Right atrium auricular region (tissue), 2 donors: Measurements from ENCODE around the gene SYNC. TPM values are rescaled to one million over a fixed set of nuclear protein-coding genes. Genes with fewer than 3 reads are reported as not detected.
"Not testable (repeated sequence)": the region's sequence is repeated elsewhere in the genome, so short reads cannot be mapped to it uniquely, and the experiment has no call there.

ENCODE experiments used
- DNase-seq: peaks from one replicate; pipeline ENCODE4 v3.0.0-alpha.2; 2019; ENCODE audit warnings: low spot score
- H3K27ac ChIP-seq, 2 donors: fragments of 200-600 bp; sonication (generic); 1 replicate in 1 of 2; 2 replicates in 1 of 2; pipeline ENCODE4 v1.5.1; 2016 to 2019
- H3K27me3 ChIP-seq, 2 donors: fragments of 200-600 bp; sonication (generic); one replicate each; pipeline versions ENCODE4 v1.5.1 to v1.6.0; 2017 to 2019
- H3K36me3 ChIP-seq: fragments of 200-600 bp; sonication (generic); one replicate; pipeline ENCODE4 v1.5.1; 2016
- H3K4me1 ChIP-seq, 2 donors: fragments of 200-600 bp; sonication (generic); one replicate each; pipeline versions ENCODE4 v1.5.1 to v1.6.0; 2017 to 2019
- H3K4me3 ChIP-seq, 2 donors: fragments of 200-600 bp; sonication (generic); 1 replicate in 1 of 2; 2 replicates in 1 of 2; pipeline ENCODE4 v1.5.1; 2017 to 2019; ENCODE audit warnings: mild to moderate bottlenecking in 1 of 2, moderate library complexity in 1 of 2
- H3K9me3 ChIP-seq, 2 donors: fragments of 200-600 bp; sonication (generic); one replicate each; pipeline ENCODE4 v1.5.1; 2019
- total RNA-seq, 2 donors: library from RNA; depleted of rRNA; stranded (reverse); fragments of >200 nt; gene quantifications; one replicate each; pipeline ENCODE4 v1.1.0, GENCODE V29; 2016
- TF ChIP-seq, protein P1 (sequence below), 2 donors: fragments of 200-600 bp; sonication (generic); IDR thresholded peaks; one replicate each; pipeline ENCODE4 v1.5.1; 2019; ENCODE audit warnings: antibody characterized with exemption in 2 of 2

The SYNC gene
- total RNA-seq, 2 donors from 2014 or later = 19.0 to 32.8 TPM

DNA sequence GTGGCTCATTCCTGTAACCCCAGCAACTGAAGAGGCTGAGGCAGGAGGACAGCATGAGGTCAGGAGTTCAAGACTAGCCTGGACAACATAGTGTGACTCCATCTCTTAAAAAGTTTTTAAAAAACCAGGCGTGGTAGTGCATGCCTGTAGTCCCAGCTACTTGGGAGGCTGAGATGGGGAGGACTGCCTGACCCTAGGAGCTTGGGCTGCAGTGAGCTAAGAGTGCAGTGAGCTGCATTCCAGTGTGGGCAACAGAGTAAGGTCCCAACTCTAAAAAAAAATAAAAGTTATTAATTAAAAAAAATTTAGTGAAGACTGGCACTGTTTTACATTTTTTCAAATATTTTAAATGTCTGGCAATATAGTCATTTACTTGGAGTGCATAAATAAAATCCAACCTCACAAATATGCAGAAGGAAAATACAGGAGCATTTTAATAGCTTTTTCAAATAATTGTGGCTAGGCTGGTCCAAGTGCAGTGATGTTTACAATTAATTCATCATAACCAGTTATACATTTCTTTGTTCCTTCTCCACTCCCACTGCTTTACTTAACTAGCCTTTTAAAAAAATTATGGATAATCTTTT lies 63.0 kb downstream of the SYNC start:
- Histone ChIP-seq H3K4me3 (no peak overlapping the region), H3K36me3 (no peaks in the 10 kb centered on the region), H3K4me1 (no peaks in the 10 kb centered on the region), H3K27ac (no peak overlapping the region), H3K9me3 (no peaks in the 10 kb centered on the region), H3K27me3 (no peaks in the 10 kb centered on the region)
- no peak for DNase-seq
- TF ChIP-seq, protein P1, sequence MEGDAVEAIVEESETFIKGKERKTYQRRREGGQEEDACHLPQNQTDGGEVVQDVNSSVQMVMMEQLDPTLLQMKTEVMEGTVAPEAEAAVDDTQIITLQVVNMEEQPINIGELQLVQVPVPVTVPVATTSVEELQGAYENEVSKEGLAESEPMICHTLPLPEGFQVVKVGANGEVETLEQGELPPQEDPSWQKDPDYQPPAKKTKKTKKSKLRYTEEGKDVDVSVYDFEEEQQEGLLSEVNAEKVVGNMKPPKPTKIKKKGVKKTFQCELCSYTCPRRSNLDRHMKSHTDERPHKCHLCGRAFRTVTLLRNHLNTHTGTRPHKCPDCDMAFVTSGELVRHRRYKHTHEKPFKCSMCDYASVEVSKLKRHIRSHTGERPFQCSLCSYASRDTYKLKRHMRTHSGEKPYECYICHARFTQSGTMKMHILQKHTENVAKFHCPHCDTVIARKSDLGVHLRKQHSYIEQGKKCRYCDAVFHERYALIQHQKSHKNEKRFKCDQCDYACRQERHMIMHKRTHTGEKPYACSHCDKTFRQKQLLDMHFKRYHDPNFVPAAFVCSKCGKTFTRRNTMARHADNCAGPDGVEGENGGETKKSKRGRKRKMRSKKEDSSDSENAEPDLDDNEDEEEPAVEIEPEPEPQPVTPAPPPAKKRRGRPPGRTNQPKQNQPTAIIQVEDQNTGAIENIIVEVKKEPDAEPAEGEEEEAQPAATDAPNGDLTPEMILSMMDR (IDR thresholded peaks at IDR 0.05) = no peak

DNA sequence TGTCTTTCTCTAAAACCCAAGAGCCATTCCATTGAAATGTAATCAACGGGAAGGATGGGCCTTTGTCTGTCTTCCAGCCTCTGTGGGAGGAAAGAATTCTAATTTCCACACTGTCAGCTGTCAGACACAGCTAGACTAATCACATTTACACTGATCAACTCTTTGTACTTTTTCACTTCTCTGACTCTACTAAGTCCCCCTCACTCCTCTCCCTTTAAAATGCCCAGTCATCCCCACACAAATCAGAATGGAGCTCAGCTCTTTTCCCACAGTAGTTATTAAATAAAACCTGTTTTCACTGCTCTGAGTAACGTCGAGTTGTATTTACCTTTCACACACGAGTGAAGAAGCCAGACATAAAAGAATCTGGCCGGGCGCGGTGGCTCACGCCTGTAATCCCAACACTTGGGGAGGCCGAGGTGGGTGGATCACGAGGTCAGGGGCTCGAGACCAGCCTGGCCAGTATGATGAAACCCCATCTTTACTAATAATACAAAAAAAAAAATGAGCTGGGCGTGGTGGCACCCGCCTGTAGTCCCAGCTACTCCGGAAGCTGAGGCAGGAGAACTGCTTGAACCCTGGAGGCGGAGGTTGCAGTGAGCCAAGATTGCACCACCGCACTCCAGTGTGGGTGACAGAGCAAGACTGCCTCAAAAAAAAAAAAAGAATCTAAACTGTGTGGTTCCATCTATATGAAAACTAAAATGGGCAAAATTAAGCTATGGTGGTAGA lies 65.5 kb downstream of the SYNC start:
- Histone ChIP-seq H3K9me3 (no peaks in the 10 kb centered on the region), H3K4me1 (no peaks in the 10 kb centered on the region), H3K27ac (no peak overlapping the region), H3K36me3 (peaks cover 6% of the 10 kb centered on the region), H3K27me3 (no peaks in the 10 kb centered on the region), H3K4me3 (no peak overlapping the region)
- TF ChIP-seq, protein P1 (IDR thresholded peaks at IDR 0.05) = no peak
- no peak for DNase-seq

- Histone ChIP-seq H3K27ac (no peak overlapping the region), H3K4me3 (no peak overlapping the region), H3K36me3 (peaks cover 6% of the 10 kb centered on the region), H3K9me3 (no peaks in the 10 kb centered on the region), H3K4me1 (no peaks in the 10 kb centered on the region), H3K27me3 (no peaks in the 10 kb centered on the region)
- no peak for DNase-seq
- TF ChIP-seq, protein P1 (IDR thresholded peaks at IDR 0.05) = no peak
Observed at GRCh38 chr1:32635508-32636277, 66.9 kb downstream of the SYNC start.

DNA sequence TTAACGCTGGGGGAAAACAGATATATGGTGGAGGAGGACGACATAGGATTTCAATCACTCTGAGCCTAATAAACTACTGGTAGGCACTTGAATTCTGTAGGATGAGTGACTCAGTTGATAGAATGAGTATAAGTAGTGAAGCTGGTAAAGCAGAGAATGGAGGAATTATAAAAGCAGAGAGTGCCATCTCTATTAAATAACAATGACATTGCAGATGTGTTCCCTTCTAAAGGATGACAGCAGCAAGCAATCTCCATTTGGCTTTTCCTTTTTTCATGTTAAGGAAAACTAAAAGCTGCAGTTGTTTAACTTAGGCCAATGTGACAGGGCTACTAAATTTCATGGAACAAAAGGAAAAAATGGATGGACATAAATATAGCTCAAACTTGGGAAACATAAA lies 69.7 kb downstream of the SYNC start:
- Histone ChIP-seq H3K4me1 (no peaks in the 10 kb centered on the region), H3K4me3 (no peak overlapping the region), H3K27me3 (no peaks in the 10 kb centered on the region), H3K36me3 (peaks cover 23% of the 10 kb centered on the region), H3K27ac (no peak overlapping the region), H3K9me3 (no peaks in the 10 kb centered on the region)
- TF ChIP-seq, protein P1 (IDR thresholded peaks at IDR 0.05) = no peak
- DNase-seq = no peak

GRCh38 chr1:32630173-32630572 lies 72.4 kb downstream of the SYNC start:
- H3K4me3 ChIP-seq, H3K9me3 ChIP-seq, H3K27ac ChIP-seq, H3K27me3 ChIP-seq, DNase-seq, H3K4me1 ChIP-seq: not testable (repeated sequence)
- H3K36me3 ChIP-seq = peaks cover 28% of the 10 kb centered on the region

Other genes with a start within 250 kb of the SYNC start
- under 1 TPM in 1 of 2 donors, not detected in 1; 0.04 TPM for gene ZBTB8B, start 237.7 kb downstream of the SYNC start, total RNA-seq
- 1 to 10 TPM; 3.3 to 4.8 TPM for gene ZBTB8A, start 163.3 kb downstream of the SYNC start, total RNA-seq
- 10 to 100 TPM; 23.9 to 34.4 TPM for gene ZBTB8OS, start 52.2 kb downstream of the SYNC start, total RNA-seq
- 10 to 100 TPM; 62.5 to 65.7 TPM for gene RBBP4, start 51.6 kb downstream of the SYNC start, total RNA-seq
- 10 to 100 TPM; 23.3 to 33.1 TPM for gene YARS1, start 114.6 kb upstream of the SYNC start, total RNA-seq
- gene S100PBP, start 114.9 kb upstream of the SYNC start, total RNA-seq = 10 to 100 TPM in 1 of 2 donors, 1 to 10 TPM in 1; 5.7 to 10.8 TPM
- gene FNDC5, start 168.1 kb upstream of the SYNC start, total RNA-seq = 100 to 1,000 TPM in 1 of 2 donors, 10 to 100 TPM in 1; 68.3 to 112 TPM
- gene HPCA, start 183.7 kb upstream of the SYNC start, total RNA-seq = not detected
- 10 to 100 TPM in 1 of 2 donors, 1 to 10 TPM in 1; 4.7 to 37.9 TPM for gene TMEM54, start 198.6 kb upstream of the SYNC start, total RNA-seq